HG03520 (cell line): ENCODE measurements around the gene EPHB3.
A peak's percentile ranks its signal among the peaks of the same experiment; 100 is the strongest.

Source experiments
- ATAC-seq: cut with Tn5 transposase; IDR thresholded peaks from one replicate; pipeline ENCODE4 v1.9.1; 2021; ENCODE audit warnings: mild to moderate bottlenecking, moderate library complexity; ENCODE audit not compliant: unreplicated experiment

The EPHB3 gene

DNA sequence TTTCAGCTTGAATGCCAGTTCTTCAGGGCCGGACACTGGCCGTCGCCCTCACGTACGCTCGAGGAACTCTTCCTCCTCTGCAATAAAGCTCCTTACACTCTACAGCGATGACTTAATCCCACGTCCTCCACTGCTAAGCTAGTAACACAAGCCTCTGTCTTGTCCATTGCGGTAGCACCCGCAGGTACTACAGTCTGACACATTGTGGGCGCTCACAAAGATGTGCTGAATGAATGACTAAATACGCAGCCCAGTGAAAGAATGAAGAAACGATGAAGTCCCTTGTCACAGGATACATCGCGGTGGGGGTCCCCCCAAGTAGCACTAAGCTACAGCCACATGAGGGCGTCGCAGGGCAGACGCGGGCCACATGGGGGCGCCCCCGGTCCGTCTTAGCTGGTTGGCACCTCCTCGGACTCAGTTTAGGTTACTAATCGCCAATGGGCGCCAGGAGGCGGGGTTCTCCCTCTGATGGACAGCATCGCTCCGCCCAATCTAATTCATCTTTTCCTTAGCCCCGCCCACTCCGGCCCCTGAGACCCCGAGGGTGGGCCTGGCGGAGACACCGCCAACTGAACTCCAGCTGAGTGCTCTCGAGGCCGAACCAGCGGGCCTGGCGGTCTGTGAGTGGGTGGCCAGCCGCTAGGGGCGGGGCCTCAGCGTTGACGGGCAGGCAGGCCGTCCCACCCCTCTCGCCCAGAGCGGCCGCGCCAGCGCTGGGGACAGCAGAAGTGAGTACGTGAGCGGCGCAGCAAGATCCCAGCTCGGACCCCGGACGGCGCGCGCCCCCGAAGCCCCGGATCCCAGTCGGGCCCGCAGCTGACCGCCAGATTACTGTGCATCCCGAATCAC is at the start of gene EPHB3:
EPHB3 (plus strand) TSS at position 725 of the 852 bp plus-strand sequence. CDS start 451 bp downstream, outside the sequence.
- peak; percentile 74 for ATAC-seq

DNA sequence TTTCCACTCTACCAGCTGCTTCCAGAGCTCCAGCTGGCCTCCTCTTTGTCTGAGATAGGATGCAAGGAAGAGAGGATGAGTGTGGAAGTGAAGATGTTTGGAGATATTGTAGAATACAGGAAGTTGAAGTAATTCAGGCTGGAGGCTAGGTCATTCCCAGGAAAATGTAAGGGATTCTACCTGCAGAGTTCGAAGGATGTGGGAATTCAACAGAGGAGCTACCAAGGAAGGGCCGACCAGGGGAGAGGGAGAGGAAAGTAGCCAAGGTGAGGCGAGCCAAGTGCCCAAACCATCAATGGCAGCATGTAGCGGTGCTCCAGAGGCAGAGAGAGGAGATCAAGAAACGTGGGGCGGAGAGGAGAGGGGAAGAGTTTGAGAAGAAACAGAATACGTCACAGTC is 49.0 kb upstream of the EPHB3 start:
- ATAC-seq, result no peak

DNA sequence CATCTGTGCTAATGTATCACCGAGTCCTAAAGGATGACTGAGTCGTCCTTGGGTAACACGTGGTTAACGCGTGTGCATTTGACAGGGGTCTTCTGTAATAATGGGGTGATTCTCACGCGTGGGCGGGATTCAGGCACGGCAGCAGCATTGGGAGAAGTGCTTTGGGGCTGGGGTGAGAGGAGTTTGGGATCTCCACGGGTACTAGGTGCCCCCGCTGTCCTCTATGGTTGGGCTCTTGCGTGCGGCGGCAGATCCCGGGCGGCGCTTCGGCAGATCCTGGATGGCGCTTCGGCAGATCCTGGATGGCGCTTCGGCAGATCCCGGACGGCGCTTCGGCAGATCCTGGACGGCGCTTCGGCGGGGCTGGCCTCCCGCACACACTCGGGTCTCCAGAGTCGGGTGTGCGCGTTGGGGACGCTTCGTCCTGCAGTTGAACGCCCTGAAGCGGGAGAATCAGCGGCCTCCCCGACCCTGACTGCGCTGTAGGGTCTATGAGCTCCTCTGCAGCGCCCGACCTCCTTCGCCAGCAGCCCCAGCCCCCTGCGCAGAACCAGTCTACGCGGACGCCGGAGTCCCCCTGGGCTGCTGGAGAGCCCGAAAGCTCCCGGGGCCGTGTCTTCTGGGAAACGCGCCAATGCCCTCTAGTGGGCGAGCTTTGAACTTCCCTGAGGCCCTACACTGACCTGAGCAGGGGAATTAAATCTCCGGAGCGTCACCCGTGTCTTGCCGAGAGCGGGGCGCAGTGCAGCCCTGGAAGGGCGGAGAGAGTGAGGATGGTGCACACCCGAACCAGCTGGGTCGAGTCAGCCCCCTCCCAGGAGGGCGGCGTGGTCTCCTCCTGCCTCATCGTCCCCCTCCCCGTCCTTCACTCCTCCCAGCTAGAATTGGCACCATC is 48.1 kb upstream of the EPHB3 start:
- ATAC-seq, result peak; percentile 74

DNA sequence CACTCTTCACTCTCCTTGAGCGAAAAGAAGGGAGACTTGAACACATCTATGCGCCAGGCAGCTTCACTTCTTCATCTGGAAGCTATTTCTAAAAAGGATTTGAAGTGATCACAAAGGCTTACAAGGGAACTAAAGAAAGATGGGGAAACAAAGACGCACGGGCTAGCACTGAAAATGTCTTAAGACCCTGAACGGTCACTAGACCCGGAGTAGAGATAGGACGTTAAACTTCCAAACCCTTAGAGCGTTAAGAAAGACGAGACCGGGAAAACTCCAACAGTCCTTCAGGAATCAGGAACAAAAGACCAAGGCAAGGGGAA is 47.5 kb upstream of the EPHB3 start:
- no peak for ATAC-seq

DNA sequence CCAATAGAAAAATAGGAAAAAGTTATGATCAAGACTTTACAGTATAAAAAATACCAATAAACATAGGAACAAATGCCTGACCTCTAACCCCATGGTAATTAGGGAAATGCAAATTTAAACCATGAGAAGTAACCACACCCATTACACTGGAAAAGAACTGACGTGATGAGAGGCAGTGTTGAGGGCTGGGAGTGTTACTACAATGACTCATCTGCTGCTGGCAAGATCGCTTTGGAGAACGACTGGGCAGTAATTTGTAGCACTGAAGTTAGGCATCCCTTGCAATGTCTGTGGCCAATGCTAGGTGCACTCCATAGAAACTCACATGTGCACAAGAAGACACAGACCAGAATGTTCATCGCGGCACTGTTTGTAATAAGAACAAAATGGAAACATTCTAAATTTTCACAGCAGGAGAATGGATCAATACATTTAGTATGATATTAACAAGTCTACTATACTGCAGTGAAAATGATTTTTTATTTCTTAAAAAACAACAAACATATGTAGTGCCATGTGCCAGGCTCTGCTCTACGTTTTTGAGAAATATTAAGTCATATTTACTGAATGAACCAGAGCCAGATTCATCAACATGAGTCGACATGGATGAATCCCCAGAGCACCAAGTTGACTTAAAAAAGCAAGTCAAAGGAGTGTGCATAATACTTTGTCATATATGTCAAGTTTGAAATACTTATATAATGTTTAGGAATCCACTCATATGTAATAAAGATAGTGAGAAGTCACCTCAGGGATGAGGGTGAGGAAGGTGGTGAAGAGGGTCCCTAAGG is 37.6 kb upstream of the EPHB3 start:
- ATAC-seq, result no peak

DNA sequence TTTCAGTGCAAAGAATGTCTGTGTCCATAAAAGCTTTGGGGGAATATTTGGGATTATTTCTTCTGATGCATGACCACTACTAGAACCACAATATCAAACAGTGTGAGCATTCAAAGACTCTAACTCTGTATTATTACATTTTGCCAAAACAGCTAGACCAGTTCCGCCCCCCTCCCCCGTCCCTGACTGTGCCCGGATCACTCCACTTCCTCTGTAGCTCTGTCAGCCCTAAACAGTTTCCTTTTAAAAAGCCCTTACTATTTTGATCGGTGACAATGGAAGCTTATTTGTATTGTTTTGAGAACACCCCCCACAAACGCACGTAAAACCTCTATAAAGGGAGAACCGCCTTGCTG is 36.6 kb upstream of the EPHB3 start:
- no peak for ATAC-seq

DNA sequence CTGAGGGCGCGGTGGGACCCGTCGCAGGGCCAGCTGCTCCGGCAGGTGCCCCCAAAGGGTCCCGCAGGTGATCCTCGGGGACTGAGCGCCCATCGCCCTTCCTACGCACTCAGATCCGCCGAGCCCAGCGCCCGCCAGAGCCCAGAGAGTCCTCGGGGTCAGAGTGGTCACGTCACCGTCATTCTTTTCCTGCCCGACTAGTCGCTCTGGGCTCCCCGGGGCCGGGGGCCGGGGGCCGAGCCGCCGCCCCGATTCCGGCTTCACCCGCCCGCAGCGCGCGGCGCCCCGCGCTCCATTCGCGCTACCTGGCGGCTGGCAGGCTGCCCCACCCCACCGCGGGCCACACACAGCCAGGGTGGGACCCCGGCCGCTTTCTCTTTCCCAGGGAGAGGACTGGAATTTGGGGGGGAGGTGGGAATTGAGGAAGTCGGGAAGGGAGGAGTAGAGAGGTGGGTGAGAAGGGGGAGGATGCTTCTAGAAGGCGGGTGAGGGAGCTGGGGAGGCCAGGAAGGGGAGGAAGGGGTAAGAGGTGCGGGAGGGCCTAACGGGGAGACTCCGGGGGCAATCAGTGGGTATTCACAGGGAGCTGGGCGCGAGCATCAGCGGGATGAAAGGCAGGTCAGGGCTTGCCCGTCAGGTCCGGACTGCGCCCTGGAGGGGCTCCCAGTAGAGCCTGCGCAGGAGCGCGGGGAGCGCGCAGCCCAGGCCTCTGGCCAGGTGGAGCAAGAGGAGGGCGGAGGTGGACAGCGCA is 36.1 kb upstream of the EPHB3 start:
- ATAC-seq, result no peak

DNA sequence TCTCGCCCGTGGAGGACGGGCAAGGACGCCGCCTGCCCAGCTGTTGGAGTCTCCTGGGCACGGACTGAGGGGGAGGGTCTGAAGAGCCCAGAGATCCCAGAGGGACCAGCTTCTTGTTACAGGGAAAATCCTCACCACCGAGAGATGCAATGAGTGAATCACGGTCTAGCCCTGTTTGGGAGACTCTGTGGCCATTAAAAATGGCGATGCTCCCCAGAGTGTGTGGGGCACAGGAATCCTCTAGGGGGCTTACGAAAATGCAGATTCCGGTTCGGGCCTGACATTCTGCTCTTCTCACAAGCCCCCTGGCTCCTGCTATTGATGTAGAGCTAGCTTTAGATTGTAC is 35.5 kb upstream of the EPHB3 start:
- ATAC-seq, result no peak

DNA sequence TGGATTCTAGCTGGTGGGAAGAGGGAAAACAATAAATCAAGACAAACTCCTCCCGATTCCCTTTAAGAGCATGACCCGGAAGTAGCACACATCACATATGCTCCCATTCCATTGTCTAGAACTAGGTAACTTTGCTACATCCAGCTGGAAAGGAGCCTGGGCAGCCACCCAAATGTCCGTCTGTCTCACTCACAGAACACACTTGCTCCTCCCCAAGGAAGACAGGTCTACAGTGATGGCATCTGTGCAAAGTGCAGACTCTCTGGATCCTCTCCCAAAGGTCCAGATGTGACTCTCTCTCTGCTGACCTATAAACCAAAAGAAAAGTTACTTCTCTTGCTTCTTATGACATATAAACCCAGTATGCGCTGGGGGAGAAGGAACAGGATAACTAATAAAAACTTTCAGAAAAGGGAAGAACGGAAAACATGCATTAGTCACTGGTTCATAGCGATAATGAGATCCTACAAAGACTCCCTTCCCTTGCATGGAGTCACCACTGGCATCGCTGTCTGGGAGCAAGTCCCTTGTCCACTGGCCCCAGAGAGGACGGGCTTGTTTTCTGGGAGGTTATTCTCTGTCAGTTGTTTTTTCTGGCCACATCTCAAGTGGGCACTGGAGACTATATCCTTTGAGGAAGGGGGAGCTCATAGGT is 29.8 kb upstream of the EPHB3 start:
- no peak for ATAC-seq

DNA sequence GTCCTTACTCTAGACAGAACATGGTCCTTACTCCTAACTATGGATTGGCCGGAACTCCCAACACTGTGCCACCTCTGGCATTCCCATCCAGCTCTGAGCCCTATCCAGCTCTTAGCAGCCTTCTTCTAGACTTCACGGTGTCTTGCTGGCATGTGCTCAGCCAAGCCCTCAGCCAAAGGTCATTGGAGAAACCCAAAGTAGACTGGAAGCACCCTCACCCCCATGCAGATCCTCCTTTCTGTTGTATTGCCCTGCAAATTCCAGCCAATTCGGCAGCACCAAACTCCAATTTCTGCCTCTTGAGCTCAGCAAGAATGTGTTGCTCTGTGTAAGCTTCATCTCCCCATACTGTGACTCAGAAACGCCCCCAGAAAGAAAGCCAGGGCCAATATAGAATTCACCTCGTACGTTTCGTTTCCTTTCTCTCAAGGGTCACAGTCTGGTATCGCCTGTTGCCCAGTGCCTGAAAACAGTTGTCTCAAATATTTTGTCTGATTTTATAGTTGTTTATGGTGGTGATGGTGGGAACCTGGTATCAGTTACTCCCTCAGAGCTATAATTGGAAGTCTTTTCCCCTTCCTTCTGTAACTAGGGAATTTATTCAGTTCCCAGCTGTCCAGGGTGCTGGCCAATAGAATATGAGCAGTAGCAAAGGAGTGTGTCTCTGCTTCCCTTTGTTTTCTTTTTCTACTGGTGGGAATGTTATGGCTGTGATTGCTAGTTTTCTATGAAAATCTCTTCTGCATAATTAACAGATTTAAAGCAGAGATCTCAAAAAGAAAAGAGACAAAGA is 28.4 kb upstream of the EPHB3 start:
- ATAC-seq, result no peak

DNA sequence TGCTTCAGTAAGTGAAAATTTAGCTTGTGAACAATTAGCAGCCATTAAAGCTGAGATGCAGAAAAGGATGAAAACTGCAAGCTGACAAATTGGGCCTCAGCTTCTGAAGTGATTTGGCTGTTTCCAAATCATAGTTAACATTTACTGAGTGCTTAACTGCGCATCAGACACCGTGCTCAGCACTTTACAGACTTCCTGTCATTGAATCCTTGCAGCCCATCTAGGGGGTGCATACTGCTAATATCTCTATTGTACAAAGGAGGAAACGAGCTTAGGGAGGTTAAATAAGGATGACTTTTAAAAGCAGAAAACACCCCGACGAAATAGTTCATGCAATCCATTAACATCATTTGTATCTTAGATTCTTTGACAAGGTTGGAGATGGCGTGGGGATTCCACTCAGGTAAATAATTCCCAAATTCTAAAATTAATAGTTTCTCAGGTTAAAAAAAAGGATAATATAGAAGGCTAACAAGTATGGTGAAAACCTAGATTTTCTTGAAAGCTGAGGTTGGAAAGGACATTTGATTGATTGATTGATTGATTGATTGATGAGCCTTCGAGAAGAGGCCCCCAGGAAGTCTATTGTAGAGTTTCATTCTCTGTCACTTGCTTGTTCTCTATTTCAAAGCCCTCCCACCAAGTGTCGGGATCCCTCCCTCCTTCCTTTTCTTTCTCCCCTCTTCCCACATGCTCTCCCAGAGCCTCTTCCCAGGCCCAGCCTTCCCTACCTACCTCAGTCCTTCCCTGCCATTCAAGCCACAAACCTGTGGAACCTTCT is 23.5 kb upstream of the EPHB3 start:
- ATAC-seq, result no peak

DNA sequence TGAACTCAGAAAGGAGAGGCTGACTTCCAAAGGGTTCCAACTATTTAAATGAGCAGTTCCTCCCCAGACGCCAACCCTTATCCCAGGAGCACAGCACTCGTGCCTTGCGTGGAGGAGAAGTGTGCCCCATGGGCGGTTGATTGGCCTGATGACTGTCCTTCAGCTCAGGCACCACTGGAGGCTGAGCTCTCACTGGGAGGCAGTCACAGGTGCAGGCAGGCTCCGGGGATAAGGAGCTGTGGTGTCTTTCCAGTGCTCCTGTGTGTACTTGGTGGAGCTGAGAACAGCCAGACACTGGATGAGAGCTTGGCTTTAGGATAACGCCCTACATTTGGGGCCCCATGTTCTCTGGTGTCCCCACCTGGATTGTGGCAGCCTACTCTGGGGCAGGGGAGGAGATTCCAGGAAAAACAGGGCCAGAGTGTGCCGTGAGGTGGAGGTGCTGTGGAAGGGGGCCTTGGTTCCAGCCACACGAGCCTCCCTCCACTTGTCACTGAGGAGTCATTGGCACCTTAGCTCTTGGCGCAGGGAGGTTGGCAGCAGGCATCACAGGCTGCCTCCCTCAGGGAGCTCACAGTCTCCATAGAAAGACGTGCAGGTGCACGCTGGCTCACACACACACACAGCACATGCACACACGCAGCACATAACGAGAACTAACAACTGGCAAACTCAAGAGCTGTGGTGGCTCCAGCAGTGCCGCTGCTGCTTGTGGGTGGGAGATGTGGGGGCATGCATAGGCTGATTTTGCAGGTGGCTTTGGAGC is 22.7 kb upstream of the EPHB3 start:
- ATAC-seq, result no peak

DNA sequence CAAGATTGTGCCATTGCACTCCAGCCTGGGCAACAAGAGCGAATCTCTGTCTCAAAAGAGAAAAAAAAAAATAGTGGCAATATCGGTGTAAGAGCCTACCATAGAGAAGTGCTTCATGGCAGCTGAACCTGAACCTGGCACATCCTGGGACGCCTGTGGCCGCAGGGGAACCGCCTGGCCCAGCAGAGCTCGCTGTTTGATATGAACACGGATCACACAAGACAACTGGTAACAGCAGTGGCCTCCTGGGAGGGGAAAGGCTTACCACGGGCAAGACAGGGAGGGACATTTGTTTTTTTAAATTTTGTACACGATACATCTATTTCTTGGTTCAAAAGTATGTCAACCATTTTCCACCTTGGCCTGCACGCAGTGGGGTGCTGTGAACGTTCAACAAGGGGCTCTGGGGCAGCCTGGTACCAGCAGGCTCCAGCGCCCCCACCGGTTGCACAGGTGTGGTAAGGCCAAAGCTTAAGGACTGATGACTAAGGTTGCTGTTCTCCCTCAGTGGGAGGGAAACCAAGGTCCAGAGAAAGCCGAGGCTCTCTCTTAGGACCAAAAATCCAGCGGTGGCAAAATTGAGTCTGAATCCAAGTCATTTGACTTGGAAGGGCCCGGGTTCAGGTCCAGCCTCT is 21.7 kb upstream of the EPHB3 start:
- ATAC-seq, result no peak

DNA sequence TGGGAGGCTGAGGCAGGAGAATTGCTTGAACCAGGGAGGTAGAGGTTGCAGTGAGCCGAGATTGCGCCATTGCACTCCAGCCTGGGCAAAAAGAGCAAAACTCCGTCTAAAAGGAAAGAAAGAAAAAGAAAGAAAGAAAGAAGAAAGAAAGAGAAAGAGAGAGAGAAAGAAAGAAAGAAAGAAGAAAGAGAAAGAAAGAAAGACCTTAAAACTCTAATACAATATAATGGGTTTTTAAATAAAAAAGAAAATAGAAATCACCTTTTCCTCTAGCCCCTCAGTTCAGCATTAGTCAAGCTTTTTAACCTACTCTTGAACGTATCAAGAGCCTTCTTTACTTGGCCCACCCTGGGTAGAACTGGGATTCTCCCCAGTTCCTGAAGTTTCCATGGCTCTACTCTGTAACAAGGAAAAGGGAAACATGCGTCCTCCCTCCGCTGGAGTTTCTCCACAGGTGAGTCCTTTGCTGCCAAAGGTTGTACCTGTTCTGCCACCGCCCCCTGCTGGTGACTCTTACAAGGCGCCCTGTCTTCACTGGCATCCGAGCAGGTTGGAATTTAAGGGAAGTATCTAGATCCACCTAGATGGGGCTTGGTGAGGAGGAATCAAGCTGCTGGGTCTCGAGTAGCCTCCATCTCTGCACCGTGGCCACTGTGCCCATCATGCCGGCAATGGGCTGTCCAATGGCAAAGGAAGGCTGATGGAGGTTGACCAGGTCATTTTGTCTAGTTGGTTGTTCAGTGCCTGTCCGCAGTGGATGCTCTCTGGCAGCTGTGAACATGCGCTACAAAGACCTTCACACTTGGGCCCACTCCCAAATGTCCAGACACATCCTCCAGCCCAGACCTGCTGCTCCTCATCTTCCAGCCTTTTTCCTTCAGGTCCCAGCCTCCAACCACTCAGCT is 20.6 kb upstream of the EPHB3 start:
- ATAC-seq, result no peak

DNA sequence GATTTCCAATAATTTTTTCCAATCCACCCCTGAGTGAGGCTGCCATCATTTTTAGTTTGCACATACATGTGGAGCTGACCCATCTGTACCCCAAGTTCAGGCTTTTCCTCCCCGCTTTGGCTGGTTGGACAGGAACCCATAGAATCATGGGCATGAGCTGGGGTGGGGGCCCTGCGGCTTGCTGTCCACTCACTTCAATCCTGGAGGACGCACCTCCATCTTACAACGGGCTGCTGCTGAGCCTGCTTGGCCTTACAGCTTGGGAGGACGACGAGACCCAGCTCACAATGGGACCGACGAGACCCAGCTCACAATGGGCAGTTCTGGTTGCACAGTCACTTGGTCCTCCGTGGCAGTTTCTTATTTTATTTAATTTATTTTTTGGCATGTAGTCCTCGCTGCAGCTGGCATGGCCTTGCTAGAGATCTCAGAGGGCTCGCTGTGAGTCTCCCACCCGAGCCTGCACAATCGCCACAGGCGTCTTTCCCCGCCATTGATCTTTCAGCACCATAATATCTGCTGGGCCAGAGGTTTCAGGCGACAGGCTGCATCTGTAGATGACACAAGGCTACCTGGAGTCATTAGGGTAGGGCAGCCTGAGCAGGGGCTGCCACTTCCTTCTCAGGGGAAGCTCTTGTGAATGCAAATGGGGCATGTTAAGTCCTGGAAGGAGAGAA is 19.6 kb upstream of the EPHB3 start:
- ATAC-seq, result no peak

DNA sequence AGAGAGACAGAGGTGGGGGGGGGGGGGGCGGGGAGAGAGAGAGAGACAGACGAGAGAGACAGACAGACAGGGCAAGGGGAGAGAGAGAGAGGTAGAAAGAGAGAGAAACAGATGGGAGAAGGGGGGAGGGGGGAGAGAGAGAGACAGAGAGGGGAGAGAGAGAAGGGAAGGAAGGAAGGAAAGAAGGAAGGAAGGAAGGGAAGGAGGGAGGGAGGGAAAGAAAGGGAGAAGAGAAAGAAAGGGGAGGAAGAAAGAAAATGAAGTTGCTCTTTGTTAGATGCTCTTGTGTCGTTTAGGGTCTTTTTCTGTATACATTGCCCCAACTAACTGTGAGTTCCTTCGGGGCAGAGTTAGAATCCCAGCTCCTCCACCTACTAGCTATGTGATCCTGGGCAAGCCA is 19.0 kb upstream of the EPHB3 start:
- ATAC-seq, result no peak
